HG03064 (cell line): Measurements from ENCODE around the gene OR10X1.

Experiments used
- ATAC-seq: cut with Tn5 transposase; IDR thresholded peaks from one replicate; pipeline ENCODE4 v1.9.1; 2021; ENCODE audit warnings: low read depth; ENCODE audit not compliant: unreplicated experiment

The OR10X1 gene

DNA sequence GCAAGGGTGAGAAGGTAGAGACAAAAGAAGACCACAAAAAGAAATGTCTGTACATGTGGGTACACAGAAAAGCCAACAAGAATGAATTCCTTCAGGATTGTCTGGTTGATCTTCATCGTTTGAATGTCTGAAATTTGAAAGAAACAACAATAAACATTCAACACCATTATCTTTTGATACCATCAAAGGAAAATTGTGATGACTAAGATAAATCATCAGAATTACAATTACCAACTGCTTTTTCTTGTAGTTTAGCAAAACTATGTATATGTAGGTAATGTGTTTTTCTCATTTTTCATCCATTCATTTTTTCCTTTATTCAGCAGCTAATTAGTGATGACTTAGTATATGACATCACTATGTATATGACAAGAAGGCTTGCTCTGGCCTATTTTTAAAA is at the start of gene OR10X1:
Gene OR10X1, minus strand, starts transcription at position 167 of the 400 bp plus-strand sequence. Its CDS starts 0 bp downstream, at position 167.
- ATAC-seq = no peak

- ATAC-seq = no peak
These were observed 34.1 kb upstream of the OR10X1 start for GRCh38 chr1:158613764-158614163.

- ATAC-seq = no peak
These were observed 32.2 kb upstream of the OR10X1 start for GRCh38 chr1:158611916-158612315.

- ATAC-seq = no peak
These were observed 27.6 kb upstream of the OR10X1 start for GRCh38 chr1:158607296-158607695.

DNA sequence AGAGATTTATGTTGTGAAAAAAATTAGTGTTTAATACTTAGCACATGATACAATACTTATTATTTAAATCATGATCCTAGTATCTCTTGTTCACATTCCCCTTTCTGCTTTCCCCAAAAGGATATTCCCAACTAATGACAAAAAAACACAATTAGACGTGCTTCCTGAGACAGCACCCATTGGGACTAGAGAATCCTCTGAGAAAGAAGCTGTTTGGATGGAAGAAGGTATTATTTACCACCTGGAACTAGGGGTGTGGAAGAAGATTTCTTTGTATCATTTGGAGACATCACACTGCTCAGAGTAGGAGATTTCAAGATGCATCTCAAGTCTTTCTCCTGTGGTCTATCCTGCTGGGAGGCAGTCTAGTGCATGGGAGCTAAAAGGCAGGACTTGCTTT is 25.3 kb upstream of the OR10X1 start, which contains the start of gene OR10Z1:
Gene OR10Z1, plus strand, starts transcription at position 301 of the 400 bp plus-strand sequence. CDS start 1,171 bp downstream, outside the sequence.
- ATAC-seq = no peak

GRCh38 chr1:158600735-158601134 is 21.0 kb upstream of the OR10X1 start:
- no peak for ATAC-seq

DNA sequence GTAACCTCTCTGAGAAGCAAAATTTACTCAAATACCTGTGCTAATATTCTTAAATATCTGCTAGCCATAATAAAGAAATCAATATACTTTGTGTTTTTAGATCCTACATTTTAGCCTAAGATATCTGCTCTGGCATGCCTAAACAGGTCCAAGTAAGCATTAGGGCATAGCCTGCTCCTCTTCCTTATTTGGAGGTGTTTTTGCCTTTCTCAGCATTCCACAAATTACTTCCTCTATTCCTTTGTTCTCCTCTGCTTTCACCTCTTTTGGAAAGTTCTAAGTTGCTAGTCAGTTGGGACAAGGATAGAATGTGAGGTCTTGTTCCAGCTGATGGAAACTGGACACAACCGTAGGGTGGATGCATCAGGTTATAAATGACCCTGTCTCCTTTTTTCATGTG is 7.2 kb upstream of the OR10X1 start:
- ATAC-seq = no peak

DNA sequence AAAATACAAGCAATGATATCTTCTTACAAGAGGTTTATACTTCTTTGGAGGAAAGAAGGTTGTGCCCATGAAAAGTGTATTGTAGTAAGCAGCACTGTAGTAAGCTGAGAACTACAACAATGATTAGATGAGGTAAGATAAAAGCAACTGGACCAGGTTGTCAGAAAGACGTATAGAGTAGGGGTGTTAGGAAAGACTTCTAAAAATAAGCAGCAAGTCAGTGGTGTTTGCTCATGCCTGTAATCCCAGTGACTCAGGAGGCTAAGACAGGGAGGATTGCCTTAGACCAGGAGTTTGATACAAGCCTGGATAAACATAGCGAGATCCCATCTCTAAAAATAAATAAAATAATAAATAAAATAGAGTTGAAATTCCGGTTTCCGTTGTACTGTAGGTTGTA is 4.3 kb upstream of the OR10X1 start:
- ATAC-seq = no peak

GRCh38 chr1:158577561-158577960 is 2.1 kb downstream of the OR10X1 start:
- no peak for ATAC-seq

DNA sequence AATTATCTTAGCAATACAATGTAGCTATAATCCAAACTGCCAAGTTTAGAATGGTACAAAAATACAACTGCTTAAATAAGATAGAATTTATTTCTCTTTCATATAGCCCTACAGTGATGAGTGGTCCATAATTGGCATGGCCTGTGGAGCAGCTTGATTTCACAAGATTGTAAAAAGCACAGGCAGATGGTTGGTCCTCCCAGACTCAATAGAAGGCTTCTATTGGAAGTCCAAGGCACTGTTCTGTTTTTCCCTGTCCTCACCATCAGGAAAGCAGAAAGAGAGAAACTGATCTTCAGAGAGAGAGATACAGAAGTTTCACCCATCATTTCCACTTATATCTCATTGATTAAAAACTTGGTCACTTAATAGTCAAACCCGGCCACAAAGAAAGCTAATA is 7.5 kb downstream of the OR10X1 start:
- ATAC-seq = no peak

DNA sequence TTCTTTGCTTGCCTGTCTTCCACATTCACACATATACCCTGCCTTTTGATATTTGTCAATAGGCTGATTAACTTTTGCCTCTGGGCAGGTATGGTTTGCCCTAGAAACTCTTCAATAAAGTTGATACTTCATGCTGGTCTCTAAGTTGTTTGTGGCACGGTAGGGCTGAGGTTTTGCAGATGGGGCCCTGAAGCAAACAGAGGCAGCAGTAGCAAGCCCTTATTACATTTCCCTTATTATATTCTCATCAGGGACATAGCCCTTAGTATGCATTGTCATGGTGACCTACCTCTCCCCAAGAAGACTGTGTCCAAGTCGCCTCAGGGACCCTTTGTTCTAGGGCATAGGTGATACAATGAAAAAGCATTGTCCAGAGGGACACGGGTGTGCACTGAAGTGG is 9.2 kb downstream of the OR10X1 start, which contains the start of gene OR6P1:
Gene OR6P1, minus strand, starts transcription at position 101 of the 400 bp plus-strand sequence. CDS start 6,976 bp downstream, outside the sequence.
- ATAC-seq = no peak

DNA sequence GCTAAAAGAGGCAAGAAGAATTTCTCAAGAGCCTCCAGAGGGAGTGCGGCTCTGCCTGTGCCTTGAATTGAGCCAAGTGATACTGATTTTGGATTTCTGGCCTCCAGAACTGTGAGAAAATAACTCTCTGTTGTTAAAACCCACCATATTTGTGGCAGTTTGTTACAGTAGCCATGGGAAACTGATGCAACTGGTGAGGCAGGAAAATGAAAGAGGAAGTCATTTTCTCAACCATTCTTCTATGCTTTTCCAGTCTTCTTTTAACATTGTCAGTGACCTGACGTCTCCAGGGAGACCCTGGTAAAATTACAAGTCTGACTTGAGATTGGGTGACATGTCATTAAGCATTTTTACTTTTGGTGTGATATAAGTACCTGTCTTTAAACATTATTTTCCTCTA is 15.1 kb downstream of the OR10X1 start:
- no peak for ATAC-seq

GRCh38 chr1:158563853-158564252 is 15.8 kb downstream of the OR10X1 start:
- no peak for ATAC-seq

GRCh38 chr1:158559696-158560095 is 20.0 kb downstream of the OR10X1 start:
- ATAC-seq = no peak

- no peak for ATAC-seq
These were observed 25.3 kb downstream of the OR10X1 start, which contains the start of gene OR6Y1 for GRCh38 chr1:158554352-158554751. TSS of gene OR6Y1 (minus strand) at chr1:158554405. CDS start at chr1:158548105, 6,300 bp downstream.

GRCh38 chr1:158552296-158552695 is 27.4 kb downstream of the OR10X1 start:
- ATAC-seq = no peak

GRCh38 chr1:158547533-158547932 is 32.2 kb downstream of the OR10X1 start:
- ATAC-seq = no peak

DNA sequence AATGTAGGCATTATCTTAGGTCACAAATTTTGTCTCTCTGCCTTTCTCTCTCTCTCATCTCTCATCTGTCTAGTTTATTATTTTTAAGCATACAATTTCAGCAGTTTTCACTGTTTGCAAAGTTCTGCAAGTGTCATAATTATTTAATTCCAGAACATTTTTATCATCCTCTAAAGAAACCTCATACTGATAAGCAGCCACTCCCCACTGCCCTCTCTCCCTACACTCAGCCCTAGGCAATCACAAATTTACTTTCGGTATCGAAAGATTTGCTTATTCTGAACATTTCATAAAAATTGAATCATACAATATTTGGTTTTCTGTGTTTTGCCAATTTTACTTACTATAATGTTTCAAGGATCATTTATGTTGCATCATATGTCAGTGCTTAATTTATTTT is 42.1 kb downstream of the OR10X1 start:
- ATAC-seq = no peak

DNA sequence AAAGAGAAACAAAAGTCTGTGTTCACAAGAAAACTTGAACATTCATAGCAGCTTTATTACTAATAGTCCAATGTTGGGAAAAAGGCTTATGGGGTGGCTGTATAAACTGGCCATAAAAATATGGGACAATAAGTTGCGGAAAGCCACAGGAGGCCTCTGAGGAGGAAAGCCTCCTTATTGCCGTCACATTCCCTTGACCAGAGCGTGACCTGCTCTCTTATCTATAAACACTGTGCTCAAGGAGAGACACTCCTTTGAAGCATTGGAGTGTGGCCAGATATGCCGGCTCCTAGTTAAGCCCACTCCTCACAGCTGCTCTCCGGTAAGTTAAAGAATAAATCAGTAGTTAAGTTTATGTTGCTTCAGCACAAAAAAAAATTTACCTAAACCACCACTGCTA is 45.2 kb downstream of the OR10X1 start:
- ATAC-seq = no peak
